IPS-18a (cell line): Measurements from ENCODE around the gene DGUOK.

ENCODE experiments used
- H3K27ac ChIP-seq: one replicate; pipeline ENCODE4 v1.5.1; 2013; ENCODE audit warnings: low read length
- H3K27me3 ChIP-seq: one replicate; pipeline ENCODE4 v1.6.1; 2013; ENCODE audit warnings: mild to moderate bottlenecking, low read length; ENCODE audit not compliant: control insufficient read depth, insufficient read depth
- H3K36me3 ChIP-seq: one replicate; pipeline ENCODE4 v1.6.1; 2013; ENCODE audit warnings: low read depth, low read length; ENCODE audit not compliant: control insufficient read depth
- H3K4me1 ChIP-seq: one replicate; pipeline ENCODE4 v1.6.1; 2013; ENCODE audit warnings: low read depth, low read length; ENCODE audit not compliant: control insufficient read depth
- H3K4me3 ChIP-seq: one replicate; pipeline ENCODE4 v1.5.1; 2013; ENCODE audit warnings: low read length
- H3K9ac ChIP-seq: one replicate; pipeline ENCODE4 v1.6.1; 2013; ENCODE audit warnings: mild to moderate bottlenecking, low read length, moderate library complexity
- H3K9me3 ChIP-seq: one replicate; pipeline ENCODE4 v1.6.1; 2013; ENCODE audit warnings: low read depth, low read length; ENCODE audit not compliant: control insufficient read depth

DGUOK gene

DNA sequence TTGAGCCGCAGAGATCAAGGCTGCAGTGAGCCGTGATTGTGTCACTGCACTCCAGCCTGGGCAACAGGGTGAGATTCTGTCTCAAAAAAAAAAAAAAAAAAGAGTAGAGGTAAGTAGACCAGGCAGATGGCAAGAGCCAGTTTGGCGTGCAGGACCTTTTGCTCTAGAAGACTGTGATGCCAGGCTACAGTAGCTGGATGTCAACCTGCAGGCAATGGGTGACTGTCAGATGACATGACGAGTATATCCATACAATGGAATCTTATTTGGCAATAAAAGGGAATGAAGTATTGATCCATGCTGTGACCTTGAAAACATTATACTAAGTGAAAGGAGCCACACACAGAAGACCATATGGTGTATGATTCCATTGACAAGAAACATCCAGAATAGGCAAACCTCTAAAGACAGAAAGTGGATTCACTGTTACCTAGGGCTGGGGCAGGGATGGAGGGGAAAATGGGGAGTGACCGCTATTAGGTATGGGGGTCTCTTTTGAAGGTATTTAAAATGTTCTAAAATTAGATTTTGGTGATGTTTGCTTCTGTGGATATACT lies 11.2 kb upstream of the DGUOK start:
- H3K36me3 ChIP-seq = no peaks in the 10 kb centered on the region
- no peaks in the 10 kb centered on the region for H3K4me1 ChIP-seq
- H3K4me3 ChIP-seq = no peak overlapping the region
- H3K27ac ChIP-seq = no peak overlapping the region
- peaks cover 5% of the 10 kb centered on the region for H3K27me3 ChIP-seq
- no peak overlapping the region for H3K9ac ChIP-seq
- no peaks in the 10 kb centered on the region for H3K9me3 ChIP-seq

DNA sequence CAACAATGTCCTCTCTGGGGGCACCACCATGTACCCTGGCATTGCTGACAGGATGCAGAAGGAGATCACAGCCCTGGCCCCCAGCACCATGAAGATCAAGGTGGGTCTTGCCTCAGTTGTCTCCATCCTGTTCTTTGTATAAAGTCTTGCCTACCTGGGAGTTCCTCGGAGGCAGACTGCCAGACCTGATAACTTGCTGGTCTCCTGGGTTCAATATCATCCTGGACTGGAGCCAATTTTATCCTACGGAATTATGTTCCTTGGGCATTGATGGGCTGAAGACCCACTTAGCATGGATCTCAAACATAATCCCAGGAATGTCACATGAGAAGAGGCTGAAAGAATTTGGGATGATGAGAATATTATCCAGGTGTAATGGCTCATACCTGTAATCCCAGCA lies 10.0 kb upstream of the DGUOK start:
- Histone ChIP-seq H3K27me3 (peaks cover 5% of the 10 kb centered on the region), H3K36me3 (no peaks in the 10 kb centered on the region), H3K9me3 (no peaks in the 10 kb centered on the region), H3K4me1 (peaks cover 3% of the 10 kb centered on the region), H3K27ac (no peak overlapping the region), H3K4me3 (no peak overlapping the region), H3K9ac (no peak overlapping the region)

DNA sequence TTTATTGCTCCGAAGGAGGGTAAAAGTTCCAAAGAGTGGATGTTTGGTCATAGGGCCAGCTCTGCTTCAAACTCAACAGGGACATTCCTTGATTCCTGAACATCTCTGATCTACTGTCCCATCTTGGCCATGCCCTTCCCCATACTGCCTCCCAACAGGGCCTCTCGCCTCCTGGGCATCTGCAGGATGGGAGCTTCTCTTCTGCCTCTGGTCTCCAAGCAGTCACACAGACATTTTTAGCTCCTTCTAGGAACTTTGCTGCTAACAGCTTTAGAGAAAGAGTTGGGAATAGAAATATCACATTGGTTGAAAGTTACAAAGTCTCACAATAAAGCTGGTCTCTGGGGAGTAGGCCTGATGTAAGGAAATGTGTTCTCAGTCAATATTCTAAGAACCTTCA lies 9.4 kb upstream of the DGUOK start:
- H3K27ac ChIP-seq = no peak overlapping the region
- peaks cover 3% of the 10 kb centered on the region for H3K4me1 ChIP-seq
- H3K9ac ChIP-seq = no peak overlapping the region
- H3K9me3 ChIP-seq = no peaks in the 10 kb centered on the region
- H3K27me3 ChIP-seq = peaks cover 5% of the 10 kb centered on the region
- H3K36me3 ChIP-seq = no peaks in the 10 kb centered on the region
- no peak overlapping the region for H3K4me3 ChIP-seq

DNA sequence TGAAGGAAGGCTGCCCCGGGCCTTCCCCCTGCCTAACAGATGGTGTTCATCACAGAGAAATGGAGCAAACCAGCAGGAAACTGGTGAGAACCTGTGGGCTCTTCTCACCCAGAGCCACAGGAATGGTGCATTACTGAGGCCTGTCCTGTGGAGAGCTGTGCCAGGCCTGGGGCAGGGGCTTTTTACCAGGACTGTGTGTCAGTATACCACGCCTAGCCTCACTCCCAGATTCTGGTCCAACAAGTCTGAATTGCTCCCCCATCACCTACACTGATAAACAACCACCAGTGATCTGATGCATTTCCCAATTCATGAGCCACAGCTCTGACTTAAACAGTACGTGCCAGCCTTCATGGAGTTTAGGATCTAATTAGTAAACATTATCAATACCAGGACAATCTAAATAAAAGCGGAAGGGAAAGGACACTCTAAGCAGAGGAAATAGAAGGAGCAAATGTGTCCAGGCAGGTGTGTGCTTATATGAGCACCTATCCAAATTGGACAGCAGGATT lies 8.9 kb upstream of the DGUOK start:
- Histone ChIP-seq H3K9ac (no peak overlapping the region), H3K27ac (no peak overlapping the region), H3K4me3 (no peak overlapping the region), H3K36me3 (no peaks in the 10 kb centered on the region), H3K4me1 (peaks cover 3% of the 10 kb centered on the region), H3K27me3 (peaks cover 5% of the 10 kb centered on the region), H3K9me3 (no peaks in the 10 kb centered on the region)

DNA sequence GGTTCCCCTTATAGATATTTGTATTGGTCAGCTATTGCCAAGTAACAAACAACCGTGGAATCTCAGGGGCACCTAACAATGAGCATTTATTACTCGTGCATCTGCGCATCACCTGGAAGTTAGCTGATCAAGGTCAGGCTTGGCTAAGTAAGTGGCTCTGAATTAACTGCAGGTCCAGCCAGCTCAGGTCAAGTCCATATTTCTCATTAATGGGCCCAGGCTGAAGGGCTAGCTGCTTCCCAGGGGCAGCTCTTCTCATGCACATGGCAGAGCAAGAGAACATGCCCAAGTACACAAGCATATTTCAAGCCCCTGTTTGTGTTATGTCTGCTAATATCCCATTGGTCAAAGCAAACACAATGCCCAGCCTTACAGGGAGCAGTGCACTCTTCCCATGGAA lies 7.8 kb upstream of the DGUOK start:
- Histone ChIP-seq H3K9me3 (no peaks in the 10 kb centered on the region), H3K36me3 (no peaks in the 10 kb centered on the region), H3K27ac (no peak overlapping the region), H3K4me3 (no peak overlapping the region), H3K9ac (no peak overlapping the region), H3K4me1 (peaks cover 3% of the 10 kb centered on the region), H3K27me3 (peaks cover 5% of the 10 kb centered on the region)

DNA sequence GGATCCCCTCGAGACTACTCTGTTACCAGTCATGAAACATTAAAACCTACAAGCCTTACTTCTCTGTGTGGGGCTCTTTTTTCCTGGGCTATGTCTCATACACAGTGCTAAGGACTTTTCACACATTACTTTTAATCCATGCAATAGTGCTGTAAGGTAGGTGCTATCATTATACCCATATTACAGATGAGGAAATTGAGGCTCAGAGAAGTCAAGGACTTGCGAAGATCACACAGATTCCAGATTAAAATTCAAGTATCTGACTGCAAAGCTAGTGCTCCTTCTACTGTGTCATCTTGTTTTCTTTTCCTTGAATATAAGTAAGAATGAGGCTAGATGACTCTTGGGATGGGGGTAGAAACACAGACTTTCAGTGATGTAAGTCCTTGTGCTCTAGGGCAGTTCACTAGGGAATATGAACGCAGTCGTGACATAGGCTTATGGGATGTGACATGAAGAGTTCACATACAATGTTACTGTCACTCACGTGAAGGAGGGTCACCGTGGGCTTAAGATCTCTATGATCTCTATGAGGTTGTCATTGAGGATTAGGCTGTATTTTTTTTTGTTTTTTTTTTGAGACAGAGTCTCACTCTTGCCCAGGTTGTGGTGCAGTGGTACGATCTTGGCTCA lies 7.0 kb upstream of the DGUOK start:
- peaks cover 5% of the 10 kb centered on the region for H3K27me3 ChIP-seq
- no peak overlapping the region for H3K9ac ChIP-seq
- no peak overlapping the region for H3K4me3 ChIP-seq
- peaks cover 3% of the 10 kb centered on the region for H3K4me1 ChIP-seq
- no peak overlapping the region for H3K27ac ChIP-seq
- no peaks in the 10 kb centered on the region for H3K9me3 ChIP-seq
- H3K36me3 ChIP-seq = no peaks in the 10 kb centered on the region

DNA sequence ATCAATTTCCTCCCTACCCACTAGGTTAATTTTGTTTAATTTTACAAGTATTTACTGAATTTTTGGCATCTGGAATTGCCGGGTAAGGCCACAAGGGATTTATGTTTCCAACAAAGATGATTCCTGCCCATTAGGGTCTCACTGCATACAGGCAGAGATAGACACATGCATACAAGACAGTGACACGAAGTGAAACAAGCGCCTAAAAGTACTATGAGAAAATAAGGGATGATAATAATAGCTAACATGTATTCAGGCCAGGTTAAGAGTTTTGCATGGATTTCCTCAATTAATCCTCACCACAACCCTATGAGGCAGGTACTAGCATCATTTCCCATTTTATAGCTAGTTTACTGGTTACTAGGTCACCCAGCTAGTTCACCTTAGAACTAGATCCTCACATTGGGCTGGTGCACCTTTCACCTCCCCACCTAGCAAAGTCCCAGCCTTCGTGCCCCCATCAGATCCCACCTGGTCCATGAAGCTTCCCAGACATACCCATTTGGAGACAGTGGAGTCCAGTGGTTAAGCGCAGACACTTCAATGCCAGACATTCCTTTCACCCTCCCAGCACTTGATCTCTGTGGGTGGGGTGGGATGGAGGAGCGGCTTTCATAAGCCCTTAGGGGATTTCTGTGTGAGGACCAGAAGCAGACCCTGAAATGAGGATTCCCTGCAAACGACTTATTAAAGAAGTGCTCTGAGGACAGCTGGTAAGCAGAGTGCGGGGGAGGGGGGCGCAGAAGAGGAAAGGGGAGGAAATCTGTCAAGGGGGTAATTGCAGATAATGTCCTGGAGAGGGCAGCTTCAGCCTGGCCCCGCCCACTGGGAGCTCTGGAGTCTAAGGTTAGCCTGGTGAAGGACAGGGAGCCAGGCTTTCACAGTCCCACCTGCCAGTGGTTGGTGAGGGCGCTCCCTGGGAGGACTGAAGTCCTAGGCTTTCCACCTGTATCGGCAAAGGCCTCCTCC lies 5.8 kb upstream of the DGUOK start:
- no peak overlapping the region for H3K27ac ChIP-seq
- H3K27me3 ChIP-seq = peaks cover 5% of the 10 kb centered on the region
- no peaks in the 10 kb centered on the region for H3K36me3 ChIP-seq
- no peaks in the 10 kb centered on the region for H3K9me3 ChIP-seq
- H3K4me1 ChIP-seq = peaks cover 3% of the 10 kb centered on the region
- peak overlapping the region; percentile 4 for H3K4me3 ChIP-seq
- H3K9ac ChIP-seq = no peak overlapping the region

DNA sequence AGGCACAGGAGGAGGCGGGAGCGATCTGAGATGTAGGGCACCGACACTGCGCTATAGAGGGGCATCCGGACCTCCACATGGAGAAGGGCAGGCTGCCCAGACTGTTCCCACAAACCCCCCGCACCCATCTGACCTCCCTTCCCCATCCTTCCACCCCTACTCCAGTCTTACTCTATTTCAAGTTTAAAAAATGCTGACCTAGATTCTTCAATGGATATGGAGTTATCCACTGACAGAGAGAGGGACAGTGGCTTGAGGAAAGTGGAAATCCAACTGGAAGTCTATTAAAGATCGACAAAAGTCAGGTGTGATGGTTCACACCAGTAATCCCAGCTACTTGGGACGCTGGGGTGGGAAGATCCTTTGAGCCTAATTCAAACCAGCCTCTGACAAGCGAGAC lies 5.1 kb upstream of the DGUOK start:
- Histone ChIP-seq H3K36me3 (no peaks in the 10 kb centered on the region), H3K9me3 (no peaks in the 10 kb centered on the region)

DNA sequence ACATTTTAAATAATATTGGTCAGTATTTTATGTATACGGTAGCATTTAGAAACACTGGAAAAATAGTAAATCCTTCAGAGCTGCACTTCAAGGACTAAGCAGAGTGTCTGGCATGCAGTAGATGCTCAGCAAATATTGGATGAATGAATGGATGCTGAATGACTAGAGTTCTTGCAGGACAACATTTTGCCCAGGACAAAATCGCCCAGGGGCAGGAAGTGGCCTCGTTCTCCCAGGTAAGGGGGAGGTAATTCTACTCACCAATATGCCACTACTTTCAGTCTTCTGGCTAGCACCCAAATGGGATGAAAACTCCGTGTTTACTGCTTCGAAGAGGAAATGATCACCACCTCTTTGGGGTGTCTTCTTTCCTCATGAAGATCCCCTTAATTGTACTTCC lies 4.0 kb upstream of the DGUOK start:
- H3K9me3 ChIP-seq = no peaks in the 10 kb centered on the region
- H3K36me3 ChIP-seq = no peaks in the 10 kb centered on the region
- H3K27ac ChIP-seq = no peak overlapping the region
- peaks cover 5% of the 10 kb centered on the region for H3K27me3 ChIP-seq
- H3K4me3 ChIP-seq = no peak overlapping the region
- H3K9ac ChIP-seq = no peak overlapping the region
- H3K4me1 ChIP-seq = peaks cover 3% of the 10 kb centered on the region

More for the DNA sequence above, 5.1 kb upstream of the DGUOK start:
- H3K4me3 ChIP-seq = no peak overlapping the region
- peaks cover 3% of the 10 kb centered on the region for H3K4me1 ChIP-seq
- no peak overlapping the region for H3K9ac ChIP-seq
- no peak overlapping the region for H3K27ac ChIP-seq
- peaks cover 5% of the 10 kb centered on the region for H3K27me3 ChIP-seq

DNA sequence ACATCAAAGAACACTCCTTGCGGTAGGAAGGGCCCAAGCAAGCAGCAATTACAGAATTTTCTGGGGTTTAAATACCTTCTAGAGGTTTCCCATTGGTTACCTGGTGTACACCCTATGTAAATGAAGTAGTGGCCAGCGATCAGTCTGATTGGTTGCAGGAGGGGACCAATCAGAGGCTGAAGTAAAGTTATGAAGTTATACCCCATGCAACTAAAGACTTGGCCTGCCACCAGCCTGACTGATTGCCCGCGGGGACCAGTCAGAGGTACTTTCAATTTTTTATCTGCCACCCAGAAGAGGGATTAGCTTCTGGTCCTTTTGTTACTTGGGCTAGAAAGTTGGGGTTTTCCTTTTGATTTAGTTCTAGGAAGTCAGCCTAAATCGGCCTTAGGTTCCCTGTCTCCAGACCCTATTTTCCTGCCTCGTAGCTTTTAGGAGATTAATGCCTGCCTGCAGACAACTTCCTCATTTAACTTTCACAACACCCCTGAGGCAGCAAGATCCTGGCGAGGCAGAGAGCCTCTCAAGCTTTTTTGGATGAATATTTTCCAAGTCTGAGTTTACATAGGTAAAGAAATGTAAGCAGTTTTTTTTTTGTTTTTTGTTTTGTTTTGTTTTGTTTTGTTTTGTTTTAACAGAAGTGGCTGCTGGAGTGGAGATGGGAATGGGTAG lies 1.5 kb upstream of the DGUOK start:
- no peaks in the 10 kb centered on the region for H3K9me3 ChIP-seq
- H3K27ac ChIP-seq = no peak overlapping the region
- H3K27me3 ChIP-seq = no peaks in the 10 kb centered on the region
- H3K9ac ChIP-seq = no peak overlapping the region
- H3K4me1 ChIP-seq = peaks cover 3% of the 10 kb centered on the region
- no peaks in the 10 kb centered on the region for H3K36me3 ChIP-seq
- no peak overlapping the region for H3K4me3 ChIP-seq

DNA sequence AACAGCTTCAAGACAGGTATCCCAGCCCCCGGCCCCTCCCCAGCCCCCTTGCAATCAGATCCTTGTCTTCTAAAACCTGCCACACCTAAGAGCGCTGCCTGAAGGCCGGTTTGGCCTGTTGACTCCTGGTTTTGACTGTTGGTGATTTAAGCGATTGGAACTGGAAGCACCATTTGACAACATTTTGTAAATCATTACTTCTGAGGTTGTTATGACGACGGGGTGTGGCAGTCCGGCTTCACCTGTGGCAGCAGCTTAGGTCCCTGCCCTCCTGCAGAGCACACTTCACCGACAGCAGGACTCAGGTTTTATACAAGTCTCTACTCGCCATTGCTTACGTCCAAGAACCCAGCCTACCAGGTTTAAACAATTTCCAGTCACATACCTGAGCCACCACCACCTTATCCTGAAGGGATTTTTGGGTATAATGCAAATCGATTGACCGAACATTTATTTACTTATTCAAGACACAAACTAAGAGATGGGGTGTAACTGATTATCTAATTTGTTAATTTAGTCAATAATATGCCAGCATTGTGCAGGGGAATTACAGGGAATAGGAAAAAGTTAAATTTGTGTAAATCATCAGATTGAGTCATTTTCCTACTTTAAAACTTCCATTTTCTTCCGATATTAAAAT lies 707 bp upstream of the DGUOK start:
- peaks cover under 1% of the 10 kb centered on the region for H3K4me1 ChIP-seq
- peak overlapping the region; percentile 95 for H3K4me3 ChIP-seq
- H3K36me3 ChIP-seq = no peaks in the 10 kb centered on the region
- H3K9ac ChIP-seq = peak overlapping the region; percentile 98
- no peaks in the 10 kb centered on the region for H3K9me3 ChIP-seq
- H3K27ac ChIP-seq = no peak overlapping the region
- no peaks in the 10 kb centered on the region for H3K27me3 ChIP-seq
